ENCODE results near the gene COPS7B.

GRCh38 chr2:231820786-231821303 is 34.6 kb downstream of the COPS7B start:
- TF ChIP-seq POLR2A (IDR thresholded peaks at IDR 0.05; ENCODE audit: low read depth, low read length), result no peak
- TF ChIP-seq POLR2AphosphoS5 (IDR thresholded peaks at IDR 0.05; ENCODE audit: low read depth, low read length), result no peak
- no peak for TF ChIP-seq TAF1 (IDR thresholded peaks at IDR 0.05; ENCODE audit: borderline replicate concordance, low read depth, low read length)
